HEK293 (cell line): ENCODE data around the gene ENDOD1.

Source experiments
- CTCF ChIA-PET: fragments of 350-600 bp; formaldehyde crosslinking; extraction: SDS; loops from one replicate; lab custom pipeline; 2021; ENCODE audit warnings: antibody characterized with exemption; lab: Yijun Ruan, JAX
- POLR2A ChIA-PET: fragments of 300-600 bp; formaldehyde crosslinking; extraction: SDS; loops from one replicate; lab custom pipeline; 2020; ENCODE audit warnings: antibody characterized with exemption, inconsistent platforms; lab: Yijun Ruan, JAX
- H3K27ac ChIP-seq: fragments of 200-500 bp; sonication (Bioruptor generic); 2 replicates; pipeline ENCODE4 v1.5.1; 2014; ENCODE audit warnings: low read depth, low read length, control low read depth, inconsistent platforms; ENCODE audit errors: extremely low read depth
- H3K36me3 ChIP-seq, 2 experiments: fragments of 200-500 bp in 1 of 2; sonication (Bioruptor generic) in 1 of 2; 1 replicate in 1 of 2; 2 replicates in 1 of 2; pipeline ENCODE4 v1.5.1; 2014 to 2017; ENCODE audit warnings: inconsistent platforms in 2 of 2, low read length in 2 of 2; ENCODE audit not compliant: control insufficient read depth in 2 of 2, insufficient read depth in 1 of 2
- H3K4me1 ChIP-seq: fragments of 200-500 bp; sonication (Bioruptor generic); 2 replicates; pipeline ENCODE4 v1.5.1; 2014; ENCODE audit warnings: mild to moderate bottlenecking, low read length, inconsistent platforms; ENCODE audit not compliant: control insufficient read depth, insufficient read depth
- H3K4me3 ChIP-seq: 2 replicates; pipeline ENCODE4 v1.5.1; 2011; ENCODE audit warnings: low read depth, mild to moderate bottlenecking, control low read depth, low read length, moderate library complexity
- H3K9me3 ChIP-seq: fragments of 200-500 bp; sonication (Bioruptor generic); 2 replicates; pipeline ENCODE4 v1.5.1; 2014; ENCODE audit warnings: low read depth, low read length, inconsistent platforms; ENCODE audit not compliant: control insufficient read depth, insufficient read depth
- KLF1 ChIP-seq: fragments of 450-650 bp; formaldehyde crosslinking; IDR thresholded peaks from 2 replicates; pipeline ENCODE4 v1.5.1; 2016; ENCODE audit warnings: missing biosample characterization, missing genetic modification characterization
- KLF10 ChIP-seq: fragments of 450-650 bp; IDR thresholded peaks from 2 replicates; pipeline ENCODE4 v1.5.1; 2018; ENCODE audit warnings: missing biosample characterization, mild to moderate bottlenecking, missing genetic modification characterization
- MZF1 ChIP-seq: fragments of 450-650 bp; formaldehyde crosslinking; IDR thresholded peaks from 2 replicates; pipeline ENCODE4 v1.5.1; 2017; ENCODE audit warnings: missing biosample characterization, missing genetic modification characterization, borderline replicate concordance
- PRDM1 ChIP-seq: fragments of 450-650 bp; formaldehyde crosslinking; IDR thresholded peaks from 2 replicates; pipeline ENCODE4; 2016; ENCODE audit warnings: missing biosample characterization, missing genetic modification characterization
- TCF7L2 ChIP-seq: IDR thresholded peaks from 2 replicates; pipeline ENCODE4 v1.6.1; 2011; ENCODE audit warnings: low read depth, mild to moderate bottlenecking, inconsistent platforms, low read length, moderate library complexity, borderline replicate concordance
- ZBTB21 ChIP-seq: fragments of 450-650 bp; formaldehyde crosslinking; IDR thresholded peaks from 2 replicates; pipeline ENCODE4 v1.5.1; 2017; ENCODE audit warnings: missing biosample characterization, missing genetic modification characterization
- ZEB2 ChIP-seq: fragments of 450-650 bp; formaldehyde crosslinking; IDR thresholded peaks from 2 replicates; pipeline ENCODE4 v1.5.1; 2016; ENCODE audit warnings: missing biosample characterization, missing genetic modification characterization
- ZIC2 ChIP-seq: fragments of 450-650 bp; formaldehyde crosslinking; IDR thresholded peaks from 2 replicates; pipeline ENCODE4 v1.5.1; 2016; ENCODE audit warnings: missing biosample characterization, missing genetic modification characterization
- ZNF10 ChIP-seq: fragments of 450-650 bp; formaldehyde crosslinking; IDR thresholded peaks from 2 replicates; pipeline ENCODE4 v1.5.1; 2017; ENCODE audit warnings: missing biosample characterization, missing genetic modification characterization
- ZNF114 ChIP-seq: fragments of 450-650 bp; formaldehyde crosslinking; IDR thresholded peaks from 2 replicates; pipeline ENCODE4 v1.5.0; 2017; ENCODE audit warnings: missing biosample characterization, missing genetic modification characterization
- ZNF221 ChIP-seq: fragments of 450-650 bp; formaldehyde crosslinking; IDR thresholded peaks from 2 replicates; pipeline ENCODE4 v1.5.1; 2017; ENCODE audit warnings: missing biosample characterization, missing genetic modification characterization, borderline replicate concordance
- ZNF24 ChIP-seq: fragments of 450-650 bp; formaldehyde crosslinking; IDR thresholded peaks from 2 replicates; pipeline ENCODE4 v1.5.1; 2016; ENCODE audit warnings: missing biosample characterization, missing genetic modification characterization
- ZNF324 ChIP-seq: fragments of 450-650 bp; formaldehyde crosslinking; IDR thresholded peaks from 2 replicates; pipeline ENCODE4 v1.5.1; 2016; ENCODE audit warnings: missing biosample characterization, missing genetic modification characterization
- ZNF473 ChIP-seq: fragments of 450-650 bp; formaldehyde crosslinking; IDR thresholded peaks from 2 replicates; pipeline ENCODE4 v1.5.1; 2017; ENCODE audit warnings: missing biosample characterization, missing genetic modification characterization
- ZNF558 ChIP-seq: fragments of 450-650 bp; formaldehyde crosslinking; IDR thresholded peaks from 2 replicates; pipeline ENCODE4 v1.5.1; 2016; ENCODE audit warnings: missing biosample characterization, missing genetic modification characterization
- ZNF660 ChIP-seq: fragments of 450-650 bp; IDR thresholded peaks from 2 replicates; pipeline ENCODE4 v1.5.1; 2018; ENCODE audit warnings: missing biosample characterization, mild to moderate bottlenecking, missing genetic modification characterization
- ZNF677 ChIP-seq: fragments of 450-650 bp; IDR thresholded peaks from 2 replicates; pipeline ENCODE4 v1.5.0; 2018; ENCODE audit warnings: missing biosample characterization, mild to moderate bottlenecking, missing genetic modification characterization, moderate library complexity
- ZNF776 ChIP-seq: fragments of 450-650 bp; formaldehyde crosslinking; IDR thresholded peaks from 2 replicates; pipeline ENCODE4 v1.5.0; 2017; ENCODE audit warnings: missing biosample characterization, missing genetic modification characterization, borderline replicate concordance
- ZNF785 ChIP-seq: fragments of 450-650 bp; formaldehyde crosslinking; IDR thresholded peaks from 2 replicates; pipeline ENCODE4 v1.5.1; 2016; ENCODE audit warnings: missing biosample characterization, missing genetic modification characterization
- TF ChIP-seq, protein P1 (sequence below): fragments of 450-650 bp; formaldehyde crosslinking; IDR thresholded peaks from 2 replicates; pipeline ENCODE4 v1.5.1; 2016; ENCODE audit warnings: missing biosample characterization, missing genetic modification characterization, borderline replicate concordance
- TF ChIP-seq, protein P2 (sequence below): fragments of 450-650 bp; formaldehyde crosslinking; IDR thresholded peaks from 2 replicates; pipeline ENCODE4 v1.5.1; 2017; ENCODE audit warnings: missing biosample characterization, missing genetic modification characterization

The ENDOD1 gene

DNA sequence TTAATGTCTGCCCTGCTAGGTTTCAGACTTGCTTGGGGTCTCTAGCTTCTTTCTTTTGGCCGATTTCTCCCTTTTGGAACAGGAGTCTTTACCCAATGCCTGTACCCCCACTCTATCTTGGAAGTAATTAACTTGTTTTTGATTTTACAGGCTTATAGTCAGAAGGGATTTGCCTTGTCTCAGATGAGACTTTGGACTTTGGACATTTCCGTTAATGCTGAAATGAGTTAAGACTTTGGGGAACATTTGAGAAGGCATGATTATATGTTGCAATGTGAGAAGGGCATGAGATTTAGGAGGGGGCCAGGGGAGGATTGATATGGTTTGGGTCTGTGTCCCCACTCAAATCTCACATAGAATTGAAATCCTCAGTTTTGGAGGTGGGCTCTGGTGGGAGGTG is 35.3 kb upstream of the ENDOD1 start:
- Histone ChIP-seq H3K36me3 (no peaks in the 10 kb centered on the region), H3K4me3 (no peak overlapping the region), H3K9me3 (no peaks in the 10 kb centered on the region)
- POLR2A ChIA-PET: no interaction called here
- TF ChIP-seq, protein P1, sequence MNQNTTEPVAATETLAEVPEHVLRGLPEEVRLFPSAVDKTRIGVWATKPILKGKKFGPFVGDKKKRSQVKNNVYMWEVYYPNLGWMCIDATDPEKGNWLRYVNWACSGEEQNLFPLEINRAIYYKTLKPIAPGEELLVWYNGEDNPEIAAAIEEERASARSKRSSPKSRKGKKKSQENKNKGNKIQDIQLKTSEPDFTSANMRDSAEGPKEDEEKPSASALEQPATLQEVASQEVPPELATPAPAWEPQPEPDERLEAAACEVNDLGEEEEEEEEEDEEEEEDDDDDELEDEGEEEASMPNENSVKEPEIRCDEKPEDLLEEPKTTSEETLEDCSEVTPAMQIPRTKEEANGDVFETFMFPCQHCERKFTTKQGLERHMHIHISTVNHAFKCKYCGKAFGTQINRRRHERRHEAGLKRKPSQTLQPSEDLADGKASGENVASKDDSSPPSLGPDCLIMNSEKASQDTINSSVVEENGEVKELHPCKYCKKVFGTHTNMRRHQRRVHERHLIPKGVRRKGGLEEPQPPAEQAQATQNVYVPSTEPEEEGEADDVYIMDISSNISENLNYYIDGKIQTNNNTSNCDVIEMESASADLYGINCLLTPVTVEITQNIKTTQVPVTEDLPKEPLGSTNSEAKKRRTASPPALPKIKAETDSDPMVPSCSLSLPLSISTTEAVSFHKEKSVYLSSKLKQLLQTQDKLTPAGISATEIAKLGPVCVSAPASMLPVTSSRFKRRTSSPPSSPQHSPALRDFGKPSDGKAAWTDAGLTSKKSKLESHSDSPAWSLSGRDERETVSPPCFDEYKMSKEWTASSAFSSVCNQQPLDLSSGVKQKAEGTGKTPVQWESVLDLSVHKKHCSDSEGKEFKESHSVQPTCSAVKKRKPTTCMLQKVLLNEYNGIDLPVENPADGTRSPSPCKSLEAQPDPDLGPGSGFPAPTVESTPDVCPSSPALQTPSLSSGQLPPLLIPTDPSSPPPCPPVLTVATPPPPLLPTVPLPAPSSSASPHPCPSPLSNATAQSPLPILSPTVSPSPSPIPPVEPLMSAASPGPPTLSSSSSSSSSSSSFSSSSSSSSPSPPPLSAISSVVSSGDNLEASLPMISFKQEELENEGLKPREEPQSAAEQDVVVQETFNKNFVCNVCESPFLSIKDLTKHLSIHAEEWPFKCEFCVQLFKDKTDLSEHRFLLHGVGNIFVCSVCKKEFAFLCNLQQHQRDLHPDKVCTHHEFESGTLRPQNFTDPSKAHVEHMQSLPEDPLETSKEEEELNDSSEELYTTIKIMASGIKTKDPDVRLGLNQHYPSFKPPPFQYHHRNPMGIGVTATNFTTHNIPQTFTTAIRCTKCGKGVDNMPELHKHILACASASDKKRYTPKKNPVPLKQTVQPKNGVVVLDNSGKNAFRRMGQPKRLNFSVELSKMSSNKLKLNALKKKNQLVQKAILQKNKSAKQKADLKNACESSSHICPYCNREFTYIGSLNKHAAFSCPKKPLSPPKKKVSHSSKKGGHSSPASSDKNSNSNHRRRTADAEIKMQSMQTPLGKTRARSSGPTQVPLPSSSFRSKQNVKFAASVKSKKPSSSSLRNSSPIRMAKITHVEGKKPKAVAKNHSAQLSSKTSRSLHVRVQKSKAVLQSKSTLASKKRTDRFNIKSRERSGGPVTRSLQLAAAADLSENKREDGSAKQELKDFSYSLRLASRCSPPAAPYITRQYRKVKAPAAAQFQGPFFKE (tag by site-specific recombination): no peak
- TF ChIP-seq ZNF558 (tag by site-specific recombination) (no peak), MZF1 (no peak), PRDM1 (no peak)
- TF ChIP-seq, all 188 proteins: peak for 0
- no peaks in the 10 kb centered on the region for H3K4me1 ChIP-seq
- no peak overlapping the region for H3K27ac ChIP-seq
- CTCF ChIA-PET: no interaction called here

DNA sequence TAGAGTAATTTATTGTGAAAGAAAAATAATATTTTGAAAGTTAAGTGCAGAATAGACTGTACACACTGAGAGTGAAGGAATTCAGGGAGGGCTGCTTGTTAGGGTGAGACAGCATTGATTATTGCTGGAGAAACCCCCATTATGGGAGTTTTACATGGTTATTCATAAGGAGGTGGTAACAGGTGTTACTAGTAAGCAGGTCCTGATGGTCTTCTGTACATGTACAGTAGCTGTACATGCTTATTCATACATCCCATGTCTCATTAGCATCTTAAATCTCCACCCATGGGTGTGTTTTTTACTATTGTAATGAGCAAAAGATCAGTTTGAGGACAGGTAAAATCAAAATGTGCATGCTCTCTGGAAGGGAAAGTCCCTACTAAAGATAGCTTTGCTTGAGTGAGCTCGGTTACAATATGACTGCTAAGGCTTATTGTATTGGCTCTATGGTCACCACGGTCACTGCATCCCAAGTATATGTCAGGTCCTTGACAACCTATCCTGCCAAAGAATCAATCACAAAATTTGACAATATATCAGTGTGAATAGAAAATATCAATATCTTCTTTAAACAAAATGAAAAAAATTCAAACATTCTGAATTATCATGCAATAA is 34.3 kb upstream of the ENDOD1 start:
- CTCF ChIA-PET: interaction anchor here (0.6 to 2.3 kb wide), 2 partner anchors 13 to 78 kb away, joined by 3 to 14 read pairs; partner anchors contain the start of gene SRSF8
- no peak for TF ChIP-seq ZNF677 (tag by site-specific recombination)
- TF ChIP-seq ZNF10: no peak
- no peak for TF ChIP-seq ZIC2 (tag by site-specific recombination)
- TF ChIP-seq ZNF24 (tag by site-specific recombination): no peak
- no peak for TF ChIP-seq TCF7L2
- TF ChIP-seq ZNF473 (tag by site-specific recombination): no peak
- TF ChIP-seq ZNF114 (tag by site-specific recombination): no peak
- no peak for TF ChIP-seq ZNF660 (tag by site-specific recombination)
- TF ChIP-seq ZNF324 (tag by site-specific recombination): no peak
- TF ChIP-seq ZEB2 (tag by site-specific recombination): no peak

DNA sequence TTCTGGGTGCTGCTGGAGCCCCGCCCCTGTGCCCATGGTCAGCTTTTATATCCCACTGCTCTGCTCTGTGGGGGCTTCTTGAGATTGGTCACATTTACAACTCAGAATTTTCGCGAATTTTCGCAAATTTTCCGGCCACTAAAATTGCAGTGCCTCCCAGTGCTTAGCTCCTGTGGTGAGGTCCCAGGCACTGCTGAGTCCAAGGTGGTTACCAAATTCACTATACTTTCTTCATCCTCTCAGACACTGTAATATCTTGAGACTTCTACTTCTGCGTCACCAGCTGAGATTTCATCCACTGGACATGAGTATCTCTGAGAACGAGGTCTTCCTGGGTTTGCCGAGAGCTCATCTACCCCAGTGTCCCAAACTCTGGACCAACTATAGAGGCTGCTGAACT is 31.7 kb upstream of the ENDOD1 start:
- POLR2A ChIA-PET: no interaction called here
- Histone ChIP-seq H3K9me3 (no peaks in the 10 kb centered on the region), H3K4me3 (no peak overlapping the region), H3K36me3 (no peaks in the 10 kb centered on the region), H3K27ac (no peak overlapping the region), H3K4me1 (no peaks in the 10 kb centered on the region)
- CTCF ChIA-PET: no interaction called here
- no peak for TF ChIP-seq ZNF221 (tag by site-specific recombination)
- TF ChIP-seq KLF10 (tag by site-specific recombination): no peak
- TF ChIP-seq, protein P2, sequence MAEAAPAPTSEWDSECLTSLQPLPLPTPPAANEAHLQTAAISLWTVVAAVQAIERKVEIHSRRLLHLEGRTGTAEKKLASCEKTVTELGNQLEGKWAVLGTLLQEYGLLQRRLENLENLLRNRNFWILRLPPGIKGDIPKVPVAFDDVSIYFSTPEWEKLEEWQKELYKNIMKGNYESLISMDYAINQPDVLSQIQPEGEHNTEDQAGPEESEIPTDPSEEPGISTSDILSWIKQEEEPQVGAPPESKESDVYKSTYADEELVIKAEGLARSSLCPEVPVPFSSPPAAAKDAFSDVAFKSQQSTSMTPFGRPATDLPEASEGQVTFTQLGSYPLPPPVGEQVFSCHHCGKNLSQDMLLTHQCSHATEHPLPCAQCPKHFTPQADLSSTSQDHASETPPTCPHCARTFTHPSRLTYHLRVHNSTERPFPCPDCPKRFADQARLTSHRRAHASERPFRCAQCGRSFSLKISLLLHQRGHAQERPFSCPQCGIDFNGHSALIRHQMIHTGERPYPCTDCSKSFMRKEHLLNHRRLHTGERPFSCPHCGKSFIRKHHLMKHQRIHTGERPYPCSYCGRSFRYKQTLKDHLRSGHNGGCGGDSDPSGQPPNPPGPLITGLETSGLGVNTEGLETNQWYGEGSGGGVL (tag by site-specific recombination): no peak
- TF ChIP-seq ZNF776: no peak
- no peak for TF ChIP-seq ZBTB21 (tag by site-specific recombination)
- TF ChIP-seq ZNF785 (tag by site-specific recombination): no peak
- no peak for TF ChIP-seq KLF1 (tag by site-specific recombination)

More for the DNA sequence above, 34.3 kb upstream of the ENDOD1 start:
- Histone ChIP-seq H3K36me3 (no peaks in the 10 kb centered on the region), H3K4me1 (no peaks in the 10 kb centered on the region), H3K27ac (no peak overlapping the region), H3K9me3 (no peaks in the 10 kb centered on the region), H3K4me3 (no peak overlapping the region)
- POLR2A ChIA-PET: no interaction called here
